ENCODE data around the gene ACLY. TPM values are rescaled to one million over a fixed set of nuclear protein-coding genes. Genes with fewer than 3 reads are reported as not detected.
"Not testable (repeated sequence)": the region's sequence is repeated elsewhere in the genome, so short reads cannot be mapped to it uniquely, and the experiment has no call there.

Gene ACLY
- total RNA-seq, 2 donors from 2014 or later: 76.3 to 81.5 TPM

GRCh38 chr17:41848788-41849187, 70.0 kb downstream of the ACLY start:
- Histone ChIP-seq H3K4me3 (no peak overlapping the region), H3K27me3 (replicated peaks; ENCODE audit: insufficient read depth) (no peaks in the 10 kb centered on the region), H3K4me1 (ENCODE audit: control insufficient read depth in 1 of 2, low read depth in 2 of 2) (peaks cover 9 to 36% of the 10 kb centered on the region in 2 donors), H3K36me3 (peaks cover 12% of the 10 kb centered on the region), H3K9me3 (no peaks in the 10 kb centered on the region), H3K27ac (no peak overlapping the region)
- ATAC-seq (ENCODE audit: insufficient number of reproducible peaks, low FRiP score, low read depth) (no peak), DNase-seq (ENCODE audit: low spot score) (no peak)
- no peak for TF ChIP-seq CTCF (IDR thresholded peaks at IDR 0.05)

- H3K27me3 ChIP-seq (replicated peaks; ENCODE audit: insufficient read depth): no peaks in the 10 kb centered on the region
- H3K9me3 ChIP-seq: no peaks in the 10 kb centered on the region
- H3K36me3 ChIP-seq: peaks cover 5% of the 10 kb centered on the region
- TF ChIP-seq CTCF (IDR thresholded peaks at IDR 0.05): no peak
- H3K4me3 ChIP-seq: no peak overlapping the region
- ATAC-seq (ENCODE audit: insufficient number of reproducible peaks, low FRiP score, low read depth) (no peak), DNase-seq (ENCODE audit: low spot score) (no peak)
- H3K27ac ChIP-seq: no peak overlapping the region
- peaks cover 9 to 21% of the 10 kb centered on the region in 2 donors for H3K4me1 ChIP-seq (ENCODE audit: control insufficient read depth in 1 of 2, low read depth in 2 of 2)
These were observed 73.8 kb downstream of the ACLY start for GRCh38 chr17:41844971-41845370.

- not testable (repeated sequence) for H3K27ac ChIP-seq; H3K27me3 ChIP-seq (replicated peaks; ENCODE audit: insufficient read depth); H3K36me3 ChIP-seq; H3K9me3 ChIP-seq; H3K4me1 ChIP-seq (ENCODE audit: control insufficient read depth in 1 of 2, low read depth in 2 of 2); ATAC-seq (ENCODE audit: insufficient number of reproducible peaks, low FRiP score, low read depth); DNase-seq (ENCODE audit: low spot score); H3K4me3 ChIP-seq
These were observed 78.0 kb downstream of the ACLY start for GRCh38 chr17:41840781-41841180.

- not testable (repeated sequence) for H3K9me3 ChIP-seq; H3K27ac ChIP-seq; H3K4me3 ChIP-seq; H3K36me3 ChIP-seq; H3K27me3 ChIP-seq (replicated peaks; ENCODE audit: insufficient read depth); DNase-seq (ENCODE audit: low spot score); ATAC-seq (ENCODE audit: insufficient number of reproducible peaks, low FRiP score, low read depth)
- peaks cover 5 to 15% of the 10 kb centered on the region in 2 donors for H3K4me1 ChIP-seq (ENCODE audit: control insufficient read depth in 1 of 2, low read depth in 2 of 2)
These were observed 79.3 kb downstream of the ACLY start for GRCh38 chr17:41839448-41839847.

- Histone ChIP-seq H3K4me1 (ENCODE audit: control insufficient read depth in 1 of 2, low read depth in 2 of 2) (peaks cover 5 to 17% of the 10 kb centered on the region in 2 donors), H3K9me3 (no peaks in the 10 kb centered on the region), H3K27me3 (replicated peaks; ENCODE audit: insufficient read depth) (no peaks in the 10 kb centered on the region), H3K4me3 (peak within 1 kb of the TSS; percentile 99), H3K36me3 (no peaks in the 10 kb centered on the region), H3K27ac (peak within 1 kb of the TSS in 1 of 2 donors; percentile 58)
- TF ChIP-seq CTCF (IDR thresholded peaks at IDR 0.05): no peak
- DNase-seq (ENCODE audit: low spot score) (no peak), ATAC-seq (ENCODE audit: insufficient number of reproducible peaks, low FRiP score, low read depth) (no peak)
These were observed 80.8 kb downstream of the ACLY start, which contains the start of gene KLHL10 for GRCh38 chr17:41837761-41838538. TSS of gene KLHL10 (plus strand) at chr17:41837825. CDS start at chr17:41837933, 108 bp downstream.

- peak overlapping the region; percentile 99 for H3K4me3 ChIP-seq
- H3K36me3 ChIP-seq: peaks cover 7% of the 10 kb centered on the region
- H3K27ac ChIP-seq: peak overlapping the region in 1 of 2 donors; percentile 58
- TF ChIP-seq CTCF (IDR thresholded peaks at IDR 0.05): no peak
- no peaks in the 10 kb centered on the region for H3K27me3 ChIP-seq (replicated peaks; ENCODE audit: insufficient read depth)
- DNase-seq (ENCODE audit: low spot score) (no peak), ATAC-seq (ENCODE audit: insufficient number of reproducible peaks, low FRiP score, low read depth) (no peak)
- no peaks in the 10 kb centered on the region for H3K9me3 ChIP-seq
- peaks cover 5 to 17% of the 10 kb centered on the region in 2 donors for H3K4me1 ChIP-seq (ENCODE audit: control insufficient read depth in 1 of 2, low read depth in 2 of 2)
These were observed 82.1 kb downstream of the ACLY start for GRCh38 chr17:41836550-41837196.

All from thoracic aorta (tissue), 2 donors.